GM23338 (cell line): ENCODE results near the gene CORO2A. TPM values are rescaled to one million over a fixed set of nuclear protein-coding genes. Genes with fewer than 3 reads are reported as not detected.

Source experiments
- ATAC-seq: fragments of 200-7000 bp; cut with Tn5 transposase; 3 replicates; pipeline ENCODE4 v1.9.1; 2020
- DNase-seq: peaks from one replicate; pipeline ENCODE4 v3.0.0-alpha.2; 2015; ENCODE audit warnings: low spot score
- H2AFZ ChIP-seq: fragments of 200-600 bp; sonication (generic); 2 replicates; pipeline ENCODE4 v1.8.0; 2016; ENCODE audit warnings: antibody characterized with exemption, mild to moderate bottlenecking, moderate library complexity
- H3F3A ChIP-seq: fragments of 200-600 bp; sonication (generic); replicated peaks from 2 replicates; pipeline ENCODE4 v1.8.0; 2017; ENCODE audit warnings: antibody characterized with exemption, mixed run types, low read depth
- H3K27ac ChIP-seq: fragments of 200-600 bp; sonication (generic); 2 replicates; pipeline ENCODE4 v1.6.1; 2016; ENCODE audit warnings: low read depth
- H3K27me3 ChIP-seq: fragments of 200-600 bp; sonication (generic); 2 replicates; pipeline ENCODE4 v1.8.0; 2016; ENCODE audit warnings: mild to moderate bottlenecking, mixed run types, moderate library complexity; ENCODE audit not compliant: insufficient read depth
- H3K36me3 ChIP-seq: fragments of 200-600 bp; sonication (generic); 2 replicates; pipeline ENCODE4 v1.8.0; 2016; ENCODE audit warnings: mild to moderate bottlenecking; ENCODE audit not compliant: insufficient read depth
- H3K4me1 ChIP-seq: fragments of 200-600 bp; sonication (generic); 2 replicates; pipeline ENCODE4 v1.8.0; 2016; ENCODE audit warnings: mild to moderate bottlenecking, moderate library complexity; ENCODE audit not compliant: insufficient read depth
- H3K4me2 ChIP-seq: fragments of 200-600 bp; sonication (generic); 2 replicates; pipeline ENCODE4 v1.7.1; 2017; ENCODE audit warnings: mixed run types
- H3K4me3 ChIP-seq: fragments of 200-600 bp; sonication (generic); 2 replicates; pipeline ENCODE4 v1.6.1; 2016; ENCODE audit warnings: mixed run types
- H3K79me2 ChIP-seq: fragments of 200-600 bp; sonication (generic); replicated peaks from 2 replicates; pipeline ENCODE4 v1.8.0; 2017; ENCODE audit warnings: mild to moderate bottlenecking; ENCODE audit not compliant: insufficient read depth
- H3K9me2 ChIP-seq: fragments of 200-600 bp; sonication (generic); 2 replicates; pipeline ENCODE4 v1.8.0; 2017; ENCODE audit not compliant: insufficient read depth
- H4K20me1 ChIP-seq: fragments of 200-600 bp; sonication (generic); replicated peaks from 2 replicates; pipeline ENCODE4 v1.8.0; 2017; ENCODE audit warnings: mild to moderate bottlenecking; ENCODE audit not compliant: insufficient read depth
- H3K27ac Mint-ChIP-seq: 2 replicates; pipeline ENCODE4 v1.8.0; 2020; ENCODE audit warnings: inconsistent platforms, mild to moderate bottlenecking, moderate library complexity, mixed read lengths
- H3K27me3 Mint-ChIP-seq: 3 replicates; pipeline ENCODE4 v1.8.0; 2022; ENCODE audit warnings: low read depth, mild to moderate bottlenecking, moderate library complexity, mixed read lengths, inconsistent platforms; ENCODE audit not compliant: insufficient read depth, poor library complexity
- H3K36me3 Mint-ChIP-seq: 3 replicates; pipeline ENCODE4 v1.8.0; 2021; ENCODE audit warnings: low read depth, mild to moderate bottlenecking, inconsistent platforms, moderate library complexity, mixed read lengths
- H3K4me1 Mint-ChIP-seq: 3 replicates; pipeline ENCODE4 v1.8.0; 2020; ENCODE audit warnings: mild to moderate bottlenecking, inconsistent platforms, mixed read lengths
- H3K4me3 Mint-ChIP-seq: 3 replicates; pipeline ENCODE4 v1.8.0; 2021; ENCODE audit warnings: moderate library complexity, mild to moderate bottlenecking, inconsistent platforms, mixed read lengths
- H3K9me3 Mint-ChIP-seq: 3 replicates; pipeline ENCODE4 v1.8.0; 2020; ENCODE audit warnings: moderate library complexity, mild to moderate bottlenecking, inconsistent platforms, mixed read lengths
- CREB1 ChIP-seq: fragments of 250-450 bp; sonication (Bioruptor Pico); IDR thresholded peaks from 2 replicates; pipeline ENCODE4 v1.5.0; 2020; ENCODE audit warnings: low read depth, mild to moderate bottlenecking, moderate library complexity
- CTCF ChIP-seq, 2 experiments: fragments of 200-600 bp in 1 of 2; sonication (generic) in 1 of 2; conservative IDR thresholded peaks; 2 replicates each; pipeline versions ENCODE4 v1.5.1 to v1.6.1; 2016 to 2017; ENCODE audit warnings: antibody characterized with exemption in 2 of 2, low read depth in 2 of 2, mild to moderate bottlenecking in 2 of 2, moderate library complexity in 1 of 2
- ETS1 ChIP-seq: IDR thresholded peaks from 2 replicates; pipeline ENCODE4 v1.6.1; 2016; ENCODE audit warnings: antibody characterized with exemption
- EZH2 ChIP-seq: fragments of 200-600 bp; sonication (generic); IDR thresholded peaks from one replicate; pipeline ENCODE4 v1.8.0; 2017; ENCODE audit warnings: antibody characterized with exemption, mild to moderate bottlenecking, low read depth; ENCODE audit not compliant: unreplicated experiment
- EZH2phosphoT487 ChIP-seq: fragments of 200-600 bp; sonication (generic); IDR thresholded peaks from one replicate; pipeline ENCODE4 v1.8.1; 2018; ENCODE audit warnings: antibody characterized with exemption; ENCODE audit not compliant: unreplicated experiment
- JUNB ChIP-seq: IDR thresholded peaks from one replicate; pipeline ENCODE4 v1.6.1; 2016; ENCODE audit warnings: antibody characterized with exemption; ENCODE audit not compliant: unreplicated experiment
- REST ChIP-seq: IDR thresholded peaks from one replicate; pipeline ENCODE4 v1.6.1; 2018; ENCODE audit warnings: antibody characterized with exemption; ENCODE audit not compliant: unreplicated experiment
- ZNF114 ChIP-seq: fragments of 250-450 bp; sonication (Bioruptor Pico); IDR thresholded peaks from 2 replicates; pipeline ENCODE4 v1.5.0; 2020; ENCODE audit warnings: mild to moderate bottlenecking, moderate library complexity
- ZNF331 ChIP-seq: fragments of 250-450 bp; sonication (Bioruptor Pico); IDR thresholded peaks from 2 replicates; pipeline ENCODE4 v1.5.0; 2020; ENCODE audit warnings: low read depth, mild to moderate bottlenecking, moderate library complexity
- polyA plus RNA-seq: library from polyadenylated mRNA; unstranded; fragments of >200 nt; fragmentation: Nextera tagmentation; extraction: Ambion mirVana; gene quantifications from 2 replicates; pipeline ENCODE4 v1.2.1, GENCODE V29; 2016
- total RNA-seq: library from RNA; depleted of rRNA; stranded (reverse); fragments of >200 nt; shearing (Covaris generic); gene quantifications from 2 replicates; pipeline ENCODE4 v1.2.3, GENCODE V29; 2014

The CORO2A gene
- total and polyA plus RNA-seq, 2 experiments from 2014 or later = 12.9 to 27.6 TPM

DNA sequence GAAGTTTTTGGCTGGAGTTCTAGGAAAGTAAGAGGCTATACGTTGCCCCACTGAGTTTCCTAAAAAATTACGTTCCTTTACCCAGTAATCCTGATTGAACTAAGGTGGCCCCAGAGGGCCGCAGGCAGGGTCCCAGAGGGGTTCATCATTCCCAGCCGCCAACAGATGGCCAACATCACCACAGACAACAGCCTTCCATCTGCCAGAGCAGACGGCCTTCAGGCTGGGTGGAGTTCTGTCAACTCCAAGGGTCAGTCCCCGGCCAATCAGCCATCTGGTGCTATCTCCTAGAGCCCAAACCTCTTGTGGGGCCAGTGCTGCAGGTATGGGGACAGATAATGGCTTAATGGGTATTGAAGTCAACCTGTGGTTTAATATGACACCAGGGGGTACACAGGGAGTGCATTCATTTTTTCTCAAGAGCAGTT, 32.6 kb upstream of the CORO2A start (continued):
- no peak for TF ChIP-seq ETS1
- no peak for TF ChIP-seq JUNB
- no peak for TF ChIP-seq CTCF (conservative IDR thresholded peaks at IDR 0.05; ENCODE audit: low read depth in 2 of 2)
- TF ChIP-seq ZNF114 (CRISPR knock-in tag) = no peak
- TF ChIP-seq EZH2phosphoT487 = no peak
- no peak for TF ChIP-seq CREB1
- TF ChIP-seq EZH2 = no peak
- no peak for TF ChIP-seq ZNF331
- TF ChIP-seq REST = no peak

- Histone ChIP-seq H4K20me1 (no peaks in the 10 kb centered on the region; the same call in 1 of the 2 replicates), H3K27ac (peak overlapping the region; percentile 19; the same call in 1 of the 2 replicates), H3K9me2 (no peaks in the 10 kb centered on the region), H3K79me2 (no peaks in the 10 kb centered on the region), H3K4me1 (peaks cover 20% of the 10 kb centered on the region), H3K4me3 (no peak overlapping the region), H3F3A (peaks cover 15% of the 10 kb centered on the region), H3K4me2 (no peak overlapping the region), H3K27me3 (no peaks in the 10 kb centered on the region), H2AFZ (no peak overlapping the region), H3K36me3 (no peaks in the 10 kb centered on the region)
- Mint-ChIP-seq H3K9me3 (no peaks in the 10 kb centered on the region), H3K36me3 (peaks cover 16% of the 10 kb centered on the region), H3K4me1 (peaks cover 41% of the 10 kb centered on the region), H3K27me3 (peaks cover 9% of the 10 kb centered on the region), H3K27ac (0 out of 2 replicates have a peak overlapping the region, but pooled peaks have one; percentile 48), H3K4me3 (no peak overlapping the region)
- DNase-seq (no peak), ATAC-seq (no peak)
- no peak for TF ChIP-seq ETS1
- no peak for TF ChIP-seq ZNF114 (CRISPR knock-in tag)
- no peak for TF ChIP-seq EZH2
- TF ChIP-seq CREB1 = no peak
These were observed 30.7 kb upstream of the CORO2A start for GRCh38 chr9:98222885-98223691.
